ENCODE data around the gene MEGF6.
"Not testable (repeated sequence)": the region's sequence is repeated elsewhere in the genome, so short reads cannot be mapped to it uniquely, and the experiment has no call there.

MEGF6 gene

DNA sequence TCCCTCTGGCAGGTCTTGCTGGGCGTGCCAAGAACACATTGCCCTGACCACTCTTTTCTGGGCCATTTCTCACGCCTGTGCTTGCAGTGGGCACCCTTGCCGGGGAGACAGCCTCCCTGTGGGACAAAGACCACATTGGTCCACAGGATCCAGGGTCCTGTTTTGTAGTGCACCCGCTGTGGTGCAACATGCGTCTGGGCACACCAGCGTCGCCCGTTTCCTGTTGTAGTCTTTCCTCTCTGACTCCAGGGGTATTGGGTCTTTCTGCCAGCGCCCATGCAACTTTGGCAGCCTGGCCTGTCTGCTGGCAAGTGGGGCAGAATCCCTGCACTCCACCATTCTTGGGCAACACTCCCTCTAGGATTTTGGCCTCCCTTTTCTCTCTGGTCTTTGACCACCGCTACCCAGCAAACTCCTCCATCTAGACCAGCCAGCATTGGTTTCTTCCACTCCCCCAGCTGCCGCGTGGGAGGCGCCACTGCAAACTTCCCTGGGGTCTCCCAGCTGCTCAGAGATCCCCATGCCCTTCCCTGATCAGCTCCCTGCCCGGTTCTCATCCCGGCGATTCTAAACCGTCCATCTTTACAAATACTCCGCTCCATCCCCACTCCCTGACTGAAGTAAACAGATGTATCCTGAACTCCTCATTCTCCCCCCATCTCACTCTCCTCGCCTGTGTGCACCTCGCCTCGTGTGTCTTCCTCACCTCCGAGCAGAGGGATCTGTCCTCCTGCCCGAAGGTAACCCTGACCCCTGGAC is 12.3 kb upstream of the MEGF6 start:
- H3K36me3 Mint-ChIP-seq = peaks cover 1% of the 10 kb centered on the region
- no peaks in the 10 kb centered on the region for H3K27me3 Mint-ChIP-seq
- H3K4me3 Mint-ChIP-seq = peak overlapping the region; percentile 96
- H3K27ac Mint-ChIP-seq = no peak overlapping the region
- H3K9me3 Mint-ChIP-seq = no peaks in the 10 kb centered on the region
- peaks cover 55% of the 10 kb centered on the region for H3K4me1 Mint-ChIP-seq

DNA sequence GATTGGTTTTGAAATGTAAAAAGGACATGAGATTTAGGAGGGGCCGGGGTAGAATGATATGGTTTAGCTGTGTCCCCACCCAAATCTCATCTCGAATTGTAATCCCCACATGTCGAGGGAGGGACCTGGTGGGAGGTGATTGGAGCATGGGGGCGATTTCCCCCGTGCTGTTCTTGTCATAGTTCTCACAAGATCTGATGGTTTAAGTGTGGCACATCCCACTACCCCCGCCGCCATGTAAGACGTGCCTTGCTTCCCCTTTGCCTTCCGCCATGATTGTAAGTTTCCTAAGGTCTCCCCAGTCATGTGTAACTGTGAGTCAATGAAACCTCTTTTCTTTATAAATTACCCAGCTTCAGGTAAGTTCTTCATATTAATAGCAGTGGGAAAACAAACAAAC is 10.8 kb upstream of the MEGF6 start:
- H3K27me3 Mint-ChIP-seq, H3K9me3 Mint-ChIP-seq, H3K36me3 Mint-ChIP-seq: not testable (repeated sequence)
- Mint-ChIP-seq H3K4me3 (peak overlapping the region; percentile 68), H3K4me1 (peaks cover 55% of the 10 kb centered on the region), H3K27ac (peak overlapping the region; percentile 12)

- peaks cover 53% of the 10 kb centered on the region for H3K4me1 Mint-ChIP-seq
- not testable (repeated sequence) for H3K36me3 Mint-ChIP-seq, H3K9me3 Mint-ChIP-seq, H3K27me3 Mint-ChIP-seq, H3K4me3 Mint-ChIP-seq, H3K27ac Mint-ChIP-seq
These were observed 9.9 kb upstream of the MEGF6 start for GRCh38 chr1:3621151-3621671.

DNA sequence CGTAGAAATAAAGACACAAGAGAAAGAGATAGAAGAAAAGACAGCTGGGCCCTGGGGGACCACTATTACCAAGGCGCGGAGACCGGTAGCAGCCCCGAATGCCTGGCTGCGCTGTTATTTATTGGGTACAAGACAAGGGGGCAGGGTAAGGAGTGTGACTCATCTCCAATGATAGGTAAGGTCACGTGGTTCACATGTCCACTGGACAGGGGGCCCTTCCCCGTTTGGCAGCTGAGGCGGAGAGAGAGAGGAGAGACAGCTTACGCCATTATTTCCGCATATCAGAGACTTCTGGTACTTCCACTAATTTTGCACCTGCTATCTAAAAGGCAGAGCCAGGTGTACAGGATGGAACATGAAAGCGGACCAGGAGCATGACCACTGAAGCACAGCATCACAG is 9.4 kb upstream of the MEGF6 start:
- no peaks in the 10 kb centered on the region for H3K27me3 Mint-ChIP-seq
- peaks cover 1% of the 10 kb centered on the region for H3K36me3 Mint-ChIP-seq
- H3K4me3 Mint-ChIP-seq = no peak overlapping the region
- peaks cover 48% of the 10 kb centered on the region for H3K4me1 Mint-ChIP-seq
- H3K27ac Mint-ChIP-seq = no peak overlapping the region
- no peaks in the 10 kb centered on the region for H3K9me3 Mint-ChIP-seq

GRCh38 chr1:3618881-3619671 is 7.8 kb upstream of the MEGF6 start:
- Mint-ChIP-seq H3K27ac (peak overlapping the region; percentile 85), H3K4me1 (peaks cover 40% of the 10 kb centered on the region), H3K9me3 (no peaks in the 10 kb centered on the region), H3K27me3 (no peaks in the 10 kb centered on the region), H3K36me3 (no peaks in the 10 kb centered on the region), H3K4me3 (peak overlapping the region; percentile 43)

GRCh38 chr1:3618531-3618880 is 7.2 kb upstream of the MEGF6 start:
- H3K27me3 Mint-ChIP-seq = no peaks in the 10 kb centered on the region
- peaks cover 34% of the 10 kb centered on the region for H3K4me1 Mint-ChIP-seq
- H3K9me3 Mint-ChIP-seq = no peaks in the 10 kb centered on the region
- no peak overlapping the region for H3K4me3 Mint-ChIP-seq
- H3K27ac Mint-ChIP-seq = no peak overlapping the region
- H3K36me3 Mint-ChIP-seq = no peaks in the 10 kb centered on the region

- Mint-ChIP-seq H3K36me3 (no peaks in the 10 kb centered on the region), H3K27ac (no peak overlapping the region), H3K4me1 (peaks cover 28% of the 10 kb centered on the region), H3K9me3 (no peaks in the 10 kb centered on the region), H3K4me3 (no peak overlapping the region), H3K27me3 (no peaks in the 10 kb centered on the region)
These were observed 6.6 kb upstream of the MEGF6 start for GRCh38 chr1:3617806-3618345.

DNA sequence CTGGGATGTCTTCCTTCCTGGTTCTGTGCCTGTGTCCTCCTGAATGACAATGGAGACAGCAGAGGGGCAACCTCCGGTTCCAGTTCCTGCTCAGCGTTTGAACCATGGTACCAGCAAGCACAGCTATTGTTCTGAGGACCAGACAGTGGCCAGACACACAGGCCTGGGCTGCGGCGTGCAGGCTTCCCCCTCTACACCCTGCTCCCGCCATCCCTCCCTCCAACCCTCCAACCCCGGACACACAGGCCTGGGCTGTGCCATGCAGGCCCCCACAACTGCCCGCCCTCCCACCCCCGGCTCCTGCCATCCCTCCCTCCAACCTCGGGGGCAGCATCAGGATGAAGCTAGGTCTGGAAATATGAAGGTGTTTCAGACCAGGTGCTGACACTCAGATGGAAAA is 5.6 kb upstream of the MEGF6 start:
- no peaks in the 10 kb centered on the region for H3K27me3 Mint-ChIP-seq

GRCh38 chr1:3614755-3615742 is 3.7 kb upstream of the MEGF6 start:
- Mint-ChIP-seq H3K27me3 (peaks cover 3% of the 10 kb centered on the region), H3K4me3 (no peak overlapping the region), H3K9me3 (no peaks in the 10 kb centered on the region), H3K4me1 (peaks cover 21% of the 10 kb centered on the region), H3K27ac (peak overlapping the region; percentile 31), H3K36me3 (no peaks in the 10 kb centered on the region)

More for the DNA sequence above, 5.6 kb upstream of the MEGF6 start:
- H3K36me3 Mint-ChIP-seq = no peaks in the 10 kb centered on the region
- H3K4me1 Mint-ChIP-seq = peaks cover 19% of the 10 kb centered on the region
- H3K4me3 Mint-ChIP-seq = no peak overlapping the region
- H3K9me3 Mint-ChIP-seq = no peaks in the 10 kb centered on the region
- no peak overlapping the region for H3K27ac Mint-ChIP-seq

DNA sequence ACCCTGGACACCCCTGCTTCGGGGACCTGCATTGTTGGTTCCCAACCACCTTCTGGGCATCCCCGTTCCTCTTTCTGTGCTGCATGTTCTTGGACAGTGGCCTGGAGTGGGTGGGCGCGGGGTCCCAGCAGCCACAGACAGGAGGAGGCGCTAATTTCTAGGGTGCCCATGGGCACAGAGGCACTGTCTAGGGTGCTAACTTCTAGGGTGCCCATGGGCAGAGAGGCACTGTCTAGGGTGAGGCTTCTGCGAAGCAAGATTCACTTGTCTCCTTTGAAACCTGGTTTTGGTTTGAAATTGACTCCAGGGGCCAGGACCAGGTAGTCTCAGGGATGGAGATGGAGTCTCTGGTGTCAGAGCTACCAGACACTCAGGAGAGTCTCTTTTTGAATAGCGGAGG is 815 bp upstream of the MEGF6 start:
- peak overlapping the region; percentile 82 for H3K4me3 Mint-ChIP-seq
- H3K36me3 Mint-ChIP-seq = no peaks in the 10 kb centered on the region
- H3K9me3 Mint-ChIP-seq = no peaks in the 10 kb centered on the region
- peaks cover 9% of the 10 kb centered on the region for H3K4me1 Mint-ChIP-seq
- H3K27me3 Mint-ChIP-seq = peaks cover 3% of the 10 kb centered on the region
- no peak overlapping the region for H3K27ac Mint-ChIP-seq

GRCh38 chr1:3610527-3611169 is 660 bp downstream of the MEGF6 start:
- Mint-ChIP-seq H3K4me3 (peak overlapping the region; percentile 44), H3K27me3 (peaks cover 3% of the 10 kb centered on the region), H3K9me3 (no peaks in the 10 kb centered on the region), H3K36me3 (no peaks in the 10 kb centered on the region), H3K27ac (no peak overlapping the region), H3K4me1 (peaks cover 9% of the 10 kb centered on the region)

GRCh38 chr1:3609769-3610526 is 1.4 kb downstream of the MEGF6 start:
- Mint-ChIP-seq H3K27me3 (peaks cover 3% of the 10 kb centered on the region), H3K9me3 (no peaks in the 10 kb centered on the region), H3K36me3 (no peaks in the 10 kb centered on the region), H3K4me3 (no peak overlapping the region), H3K27ac (no peak overlapping the region), H3K4me1 (peaks cover 9% of the 10 kb centered on the region)

DNA sequence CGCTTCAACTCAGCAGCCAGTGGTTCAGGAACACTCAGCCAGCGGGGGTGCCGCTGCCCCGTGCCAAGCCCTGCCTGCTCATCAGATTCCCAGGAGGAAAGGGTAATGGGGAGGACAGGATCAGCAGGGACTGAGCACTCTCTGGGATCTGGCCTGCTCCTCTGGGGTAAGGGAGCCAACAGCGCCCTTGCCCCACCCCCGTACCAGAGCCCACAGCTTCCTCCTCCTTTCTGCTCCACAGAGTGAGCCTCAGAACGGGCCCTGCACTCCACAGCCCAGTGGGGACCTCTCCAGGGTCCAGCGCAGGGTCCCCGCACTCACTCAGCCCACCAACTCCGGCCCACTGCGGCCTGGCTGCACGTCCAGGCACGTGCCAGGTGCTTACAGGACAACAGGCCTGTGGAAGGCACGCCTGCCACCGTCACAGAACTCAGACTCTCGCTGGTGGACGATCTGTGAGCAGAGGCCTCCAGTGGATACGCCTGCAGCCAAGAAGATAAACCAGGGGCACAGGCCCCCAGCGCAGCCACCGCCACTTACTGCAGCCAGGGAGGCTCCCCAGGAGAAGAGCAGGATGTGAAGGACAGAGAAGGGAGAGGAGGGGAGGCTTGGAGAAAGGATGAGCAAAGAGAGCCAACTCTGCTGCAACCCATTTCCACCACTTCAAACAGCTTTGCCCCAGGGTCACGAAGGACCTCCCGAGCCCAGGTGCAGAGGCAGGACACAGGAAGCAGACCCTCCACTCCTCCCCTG is 2.1 kb downstream of the MEGF6 start:
- Mint-ChIP-seq H3K4me1 (peaks cover 9% of the 10 kb centered on the region), H3K4me3 (peak overlapping the region; percentile 55), H3K36me3 (no peaks in the 10 kb centered on the region), H3K27ac (peak overlapping the region; percentile 75), H3K9me3 (no peaks in the 10 kb centered on the region), H3K27me3 (peaks cover 3% of the 10 kb centered on the region)

GRCh38 chr1:3608154-3608553 is 3.2 kb downstream of the MEGF6 start:
- Mint-ChIP-seq H3K4me1 (peaks cover 9% of the 10 kb centered on the region), H3K27ac (no peak overlapping the region), H3K9me3 (no peaks in the 10 kb centered on the region), H3K36me3 (no peaks in the 10 kb centered on the region), H3K4me3 (no peak overlapping the region), H3K27me3 (peaks cover 3% of the 10 kb centered on the region)
